Endothelial cell of hepatic sinusoid (primary cell): ENCODE data around the gene ZAR1L.

ENCODE experiments used
- in situ Hi-C: cut with HindIII; loops from 2 replicates; pipeline ENCODE4 v1.10.0; 2017; ENCODE audit warnings: low sequenced_read_pairs

Gene ZAR1L

GRCh38 chr13:32302461-32302860, 12.7 kb downstream of the ZAR1L start:
- in situ Hi-C loops = no loop called here

DNA sequence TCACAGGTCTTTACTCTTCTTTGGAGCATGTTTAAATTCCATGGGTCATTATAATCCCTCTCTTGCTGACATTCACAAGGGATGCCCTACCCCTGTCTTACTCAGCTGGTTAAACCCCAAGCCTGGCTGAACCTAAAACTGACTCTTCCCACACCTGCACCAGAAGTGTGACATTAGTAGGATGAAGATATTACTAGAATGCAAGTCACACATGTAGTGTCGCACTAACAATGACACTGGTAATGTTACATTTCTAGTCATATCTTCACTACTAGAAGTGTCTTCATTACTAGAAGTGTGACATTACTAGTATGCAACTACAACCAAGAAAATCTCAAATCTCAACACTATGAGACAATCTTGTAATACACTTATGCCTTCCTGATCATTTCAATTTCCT, 14.2 kb downstream of the ZAR1L start:
- in situ Hi-C loops = no loop called here

DNA sequence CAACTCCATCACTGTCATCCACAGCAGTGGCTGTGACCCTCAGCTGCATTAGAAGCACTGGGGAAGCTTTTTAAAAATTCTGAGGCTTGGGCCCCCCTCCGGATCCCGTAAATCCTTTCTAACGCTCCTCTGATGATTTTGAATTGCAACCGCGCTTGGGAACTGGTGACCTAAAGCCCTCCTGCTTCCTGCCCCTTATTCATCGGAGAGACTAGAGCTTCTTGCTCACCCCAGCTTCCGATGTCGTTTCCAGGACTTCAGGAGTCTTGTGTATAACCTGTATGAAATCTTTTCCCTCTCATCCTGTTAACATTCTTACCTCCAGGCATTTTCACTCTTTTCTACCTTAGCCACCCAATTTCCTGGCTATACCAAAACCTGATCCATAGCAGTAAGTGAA, 14.8 kb downstream of the ZAR1L start:
- in situ Hi-C loops = no loop called here

DNA sequence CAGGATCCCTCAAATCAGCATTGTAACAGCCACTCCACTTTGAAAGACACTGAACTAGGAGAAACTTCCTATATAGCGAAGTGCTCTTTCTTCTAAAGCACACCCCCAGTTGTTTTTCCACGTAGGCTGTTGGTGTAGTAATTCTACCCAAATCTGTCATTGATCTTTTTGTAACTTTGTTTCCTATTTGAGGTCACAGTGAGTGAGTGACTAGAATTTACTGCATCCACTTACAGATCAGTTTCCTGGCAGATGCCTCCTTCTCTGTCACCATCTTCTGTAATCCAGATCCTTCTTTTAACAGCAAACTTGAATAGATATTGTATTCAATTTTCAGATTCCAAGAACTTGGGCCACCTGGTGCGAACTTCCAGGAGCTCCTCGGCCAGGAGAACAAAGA, 15.3 kb downstream of the ZAR1L start:
- in situ Hi-C loops = no loop called here

- in situ Hi-C loops = no loop called here
Measured at GRCh38 chr13:32298695-32299094, 16.5 kb downstream of the ZAR1L start.

DNA sequence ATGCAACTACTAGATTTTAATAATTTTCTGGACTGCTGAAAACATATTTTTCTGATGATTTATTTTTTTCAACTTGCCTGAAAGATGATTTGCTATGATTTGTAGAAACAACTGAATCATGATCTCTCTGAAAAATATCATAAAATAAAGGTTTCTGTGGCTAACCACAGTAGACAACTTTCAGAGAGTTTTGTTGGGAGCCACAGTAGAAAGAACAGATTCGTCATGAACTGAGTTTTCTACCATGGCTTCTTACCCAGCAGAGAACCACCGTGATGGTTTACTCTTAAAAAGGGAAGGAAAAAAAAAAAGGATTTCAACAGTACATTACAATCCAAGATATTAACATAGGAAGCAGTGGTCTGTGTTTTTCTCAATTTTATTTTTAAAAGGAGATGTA, 18.0 kb downstream of the ZAR1L start:
- in situ Hi-C loops = no loop called here

GRCh38 chr13:32285633-32285965, 29.6 kb downstream of the ZAR1L start:
- in situ Hi-C loops = no loop called here

- in situ Hi-C loops = no loop called here
Measured at GRCh38 chr13:32284927-32285632, 30.1 kb downstream of the ZAR1L start.

- in situ Hi-C loops = no loop called here
Measured at GRCh38 chr13:32282096-32282711, 33.0 kb downstream of the ZAR1L start.

- in situ Hi-C loops = no loop called here
Measured at GRCh38 chr13:32281096-32281495, 34.1 kb downstream of the ZAR1L start.

DNA sequence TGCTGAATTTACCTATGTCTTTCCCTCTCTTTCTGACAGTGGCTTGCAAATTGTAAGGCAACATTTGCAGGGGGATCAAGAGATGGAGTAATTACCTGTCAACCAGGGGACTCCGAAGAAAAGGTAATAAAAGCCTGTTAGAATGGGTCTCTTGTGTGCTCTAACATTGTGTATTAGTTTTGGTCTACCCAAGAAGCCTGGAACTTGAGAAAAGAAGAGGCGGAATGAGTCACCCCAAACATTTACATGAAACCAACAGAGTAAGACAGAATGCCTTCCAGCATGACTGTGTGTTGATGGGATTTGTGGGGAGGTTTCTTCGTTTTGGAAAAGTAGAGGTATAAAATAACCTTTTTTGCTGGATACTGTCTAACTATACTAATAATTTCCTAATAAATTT, 36.7 kb downstream of the ZAR1L start:
- in situ Hi-C loops = no loop called here

GRCh38 chr13:32277839-32278238, 37.3 kb downstream of the ZAR1L start:
- in situ Hi-C loops = no loop called here

DNA sequence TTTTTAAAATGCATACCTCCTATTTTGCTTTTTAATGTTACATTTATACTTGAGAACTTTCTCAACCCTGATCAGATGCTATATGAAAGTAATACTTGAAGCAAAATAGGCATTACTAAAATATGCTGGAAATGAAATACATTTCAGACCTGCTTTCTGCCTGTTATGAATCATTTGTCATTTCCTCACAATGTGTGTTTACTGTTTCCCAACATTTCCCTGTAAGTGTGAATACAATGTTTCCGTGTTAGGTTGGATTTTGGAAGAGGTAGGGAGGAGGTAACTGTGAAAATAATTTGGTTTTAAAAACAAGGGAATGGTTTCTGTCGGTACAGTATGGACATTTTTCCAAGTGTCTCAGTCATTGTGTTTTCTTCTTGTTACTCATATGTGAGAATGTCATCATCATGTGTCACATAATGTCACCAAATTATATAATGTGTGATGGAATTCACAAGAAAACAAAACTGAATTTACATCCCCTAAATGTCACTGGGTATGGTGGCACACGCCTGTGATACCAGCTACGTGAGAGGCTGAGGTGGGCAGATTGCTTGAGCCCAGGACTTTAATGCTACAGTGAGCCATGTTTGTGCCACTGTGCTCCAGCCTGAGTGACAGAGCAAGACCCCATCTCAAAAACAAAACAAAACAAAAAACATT, 43.0 kb downstream of the ZAR1L start:
- in situ Hi-C loops = no loop called here

DNA sequence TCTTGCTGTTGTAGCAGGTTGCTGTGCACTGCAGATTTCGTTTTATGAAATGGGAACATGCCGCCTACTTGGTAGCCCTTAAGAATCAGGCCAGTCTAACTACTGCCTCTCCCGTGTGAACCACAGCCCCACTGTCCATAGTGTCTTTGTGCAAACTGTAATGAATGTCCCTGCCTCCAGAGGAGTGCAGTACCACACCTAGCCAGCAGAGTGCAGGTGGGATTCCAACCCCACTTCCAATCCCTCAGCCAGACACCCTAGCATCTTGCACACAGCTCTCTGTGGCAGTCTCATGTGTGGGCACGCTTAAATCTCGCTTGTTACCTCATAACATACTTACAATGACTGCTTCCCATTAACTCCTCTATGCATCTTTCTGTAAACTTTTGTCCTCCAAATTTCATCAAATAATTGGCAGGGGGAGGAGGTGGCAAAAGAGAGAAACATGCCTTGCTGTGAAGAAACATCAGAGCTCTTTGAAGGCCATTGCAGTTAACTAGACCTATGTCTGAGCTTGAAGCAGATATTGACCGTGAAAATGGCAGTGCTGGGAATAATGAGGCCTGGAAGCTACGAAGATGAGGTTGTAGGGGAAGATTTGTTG, 47.2 kb downstream of the ZAR1L start:
- in situ Hi-C loops = no loop called here

GRCh38 chr13:32266130-32266529, 49.0 kb downstream of the ZAR1L start:
- in situ Hi-C loops = no loop called here

DNA sequence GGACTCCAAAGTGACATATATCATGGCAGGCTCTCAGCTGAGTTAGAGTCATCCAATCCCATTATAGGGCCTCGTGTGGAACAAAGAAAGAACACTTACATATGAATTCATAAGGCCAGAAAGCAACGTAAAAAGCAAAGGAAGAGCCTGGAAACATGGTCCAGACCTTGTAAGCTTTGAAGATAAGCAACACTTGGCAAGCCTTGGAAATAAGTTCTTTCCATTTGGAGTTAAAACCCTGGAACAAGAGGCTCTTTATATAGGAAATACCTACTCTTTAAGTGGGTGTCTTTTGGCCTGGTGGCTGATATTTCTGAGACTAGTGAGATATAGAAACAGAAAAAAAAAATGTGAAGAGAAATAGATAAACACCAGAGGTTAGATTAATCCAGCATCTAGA, 49.4 kb downstream of the ZAR1L start:
- in situ Hi-C loops = no loop called here

GRCh38 chr13:32264407-32264806, 50.8 kb downstream of the ZAR1L start:
- in situ Hi-C loops = no loop called here

DNA sequence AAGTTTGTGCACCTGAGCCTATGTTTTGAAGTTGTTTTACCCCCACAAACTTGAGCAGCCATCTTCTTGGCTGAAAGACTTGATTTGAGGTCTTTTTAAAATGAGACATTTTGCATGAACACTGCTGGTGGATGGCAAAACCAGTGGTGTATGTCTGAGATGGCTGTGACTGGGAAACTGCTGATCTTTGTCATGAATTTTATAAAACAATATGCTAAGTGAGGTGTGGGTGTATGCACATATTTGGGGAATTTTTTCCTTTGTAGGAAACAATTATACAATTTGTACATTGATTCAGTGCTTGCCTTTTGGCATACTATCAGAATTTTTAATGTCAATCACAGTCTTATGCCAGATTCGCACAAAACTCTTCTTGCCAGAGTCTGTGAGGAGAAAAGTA, 52.5 kb downstream of the ZAR1L start:
- in situ Hi-C loops = no loop called here

- in situ Hi-C loops = no loop called here
Measured at GRCh38 chr13:32262165-32262564, 53.0 kb downstream of the ZAR1L start.

DNA sequence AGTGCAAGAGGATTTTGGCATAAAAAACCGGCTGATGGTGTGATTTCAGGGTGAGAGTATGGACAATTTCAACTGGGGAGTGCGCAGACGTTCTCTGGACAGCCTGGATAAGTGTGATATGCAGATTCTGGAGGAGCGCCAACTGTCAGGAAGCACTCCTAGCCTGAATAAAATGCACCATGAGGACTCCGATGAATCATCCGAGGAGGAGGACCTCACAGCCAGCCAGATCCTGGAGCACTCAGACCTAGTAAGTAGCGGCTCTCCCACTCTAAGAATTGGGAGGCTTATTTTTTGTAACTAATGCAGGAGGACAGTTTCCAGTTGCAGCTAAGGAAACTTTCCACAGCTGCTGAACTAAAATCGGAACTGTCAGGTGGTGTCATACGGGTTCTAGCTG, 53.6 kb downstream of the ZAR1L start:
- in situ Hi-C loops = no loop called here

- in situ Hi-C loops = no loop called here
Measured at GRCh38 chr13:32259116-32259515, 56.0 kb downstream of the ZAR1L start.

DNA sequence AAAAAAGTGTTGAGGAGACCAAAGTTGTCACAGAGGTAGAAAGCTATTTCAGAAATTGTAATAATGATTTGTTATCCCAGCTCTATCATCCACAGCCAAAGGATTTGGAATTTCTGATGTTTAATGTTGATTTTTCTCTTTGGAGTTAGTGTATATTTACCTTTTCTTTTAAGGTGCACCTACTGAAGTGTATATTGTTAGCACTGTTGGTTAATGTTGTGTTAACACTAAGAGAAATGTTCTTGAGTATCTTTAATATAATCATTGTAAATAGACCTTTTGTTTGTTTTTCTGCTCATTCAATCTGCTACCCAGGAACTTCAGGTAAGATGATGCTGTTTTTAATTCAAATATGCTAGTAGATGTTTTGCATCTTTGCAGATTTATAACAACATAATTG, 57.5 kb downstream of the ZAR1L start:
- in situ Hi-C loops = no loop called here
